ENCODE measurements around the gene MYLK. TPM values are rescaled to one million over a fixed set of nuclear protein-coding genes. Genes with fewer than 3 reads are reported as not detected.

The MYLK gene
- polyA plus RNA-seq, 3 donors = 0.35 to 1.3 (median 0.51) TPM

DNA sequence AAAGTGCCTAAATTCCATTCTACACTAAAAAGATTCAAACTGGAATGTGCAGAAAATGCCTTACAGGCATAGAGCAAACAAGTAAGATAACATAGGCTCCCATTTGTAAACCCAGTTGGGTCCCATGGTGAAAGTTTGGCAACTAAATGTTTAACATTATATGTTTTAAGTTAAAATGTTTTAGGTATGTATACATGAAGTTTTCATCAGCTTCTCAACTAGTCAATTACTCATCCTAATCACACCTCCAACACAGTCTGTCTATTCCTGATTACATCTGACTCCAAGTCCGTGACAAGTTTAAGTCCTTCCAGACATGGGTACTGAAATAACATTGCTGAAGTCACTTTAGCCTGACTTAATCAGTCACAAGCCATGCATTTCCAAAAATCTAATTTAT, 25.0 kb downstream of the MYLK start:
- H3K79me2 ChIP-seq (ENCODE audit: insufficient read depth, low read length) = no peaks in the 10 kb centered on the region
- TF ChIP-seq CTCF (IDR thresholded peaks at IDR 0.05) = no peak

GRCh38 chr3:123854905-123855304, 29.2 kb downstream of the MYLK start:
- H3K27me3 ChIP-seq (ENCODE audit: control insufficient read depth in 2 of 2, insufficient read depth in 2 of 2, low read length in 2 of 2) = no peaks in the 10 kb centered on the region
- no peak overlapping the region for H3K4me2 ChIP-seq (replicated peaks; ENCODE audit: extremely low read depth, low read length, poor library complexity, severe bottlenecking)
- Mint-ChIP-seq H3K9me3 (peaks cover 0 to 14% (median 2%) of the 10 kb centered on the region in 7 donors), H3K27me3 (ENCODE audit: low read depth in 3 of 3) (no peaks in the 10 kb centered on the region), H3K36me3 (no peaks in the 10 kb centered on the region), H3K27ac (no peak overlapping the region), H3K4me1 (no peaks in the 10 kb centered on the region), H3K4me3 (no peak overlapping the region)
- no peak overlapping the region for H2AFZ ChIP-seq (ENCODE audit: insufficient read depth, low read depth, low read length, poor library complexity, severe bottlenecking)
- H3K36me3 ChIP-seq (replicated peaks in 1 of 2; ENCODE audit: control insufficient read depth in 1 of 2, insufficient read depth in 2 of 2, low read length in 2 of 2) = no peaks in the 10 kb centered on the region
- TF ChIP-seq CTCF (IDR thresholded peaks at IDR 0.05) = no peak
- no peaks in the 10 kb centered on the region for H3K4me1 ChIP-seq (ENCODE audit: control insufficient read depth in 1 of 2, insufficient read depth in 2 of 2, low read length in 2 of 2)
- H3K4me3 ChIP-seq (replicated peaks in 1 of 3; ENCODE audit: low read depth in 2 of 3, low read length in 3 of 3) = no peak overlapping the region
- no peak overlapping the region for H3K9ac ChIP-seq (ENCODE audit: insufficient read depth, low read length, poor library complexity, severe bottlenecking)
- H3K27ac ChIP-seq (ENCODE audit: low read depth in 1 of 2, low read length in 2 of 2) = no peak overlapping the region
- no peaks in the 10 kb centered on the region for H4K20me1 ChIP-seq (ENCODE audit: insufficient read depth, low read length)
- no peaks in the 10 kb centered on the region for H3K79me2 ChIP-seq (ENCODE audit: insufficient read depth, low read length)
- WGBS (ENCODE audit: insufficient coverage) = 100% methylated on average over 1 of the region's 2 CpGs
- DNase-seq = no peak
- intact Hi-C loops (cut with micrococcal nuclease) = no loop called here
- H3K9me3 ChIP-seq (replicated peaks in 1 of 2; ENCODE audit: control insufficient read depth in 1 of 2, insufficient read depth in 1 of 2, low read length in 2 of 2) = no peaks in the 10 kb centered on the region

More for the DNA sequence above, 25.0 kb downstream of the MYLK start:
- H3K4me2 ChIP-seq (replicated peaks; ENCODE audit: extremely low read depth, low read length, poor library complexity, severe bottlenecking) = no peak overlapping the region
- H3K9ac ChIP-seq (ENCODE audit: insufficient read depth, low read length, poor library complexity, severe bottlenecking) = no peak overlapping the region
- Mint-ChIP-seq H3K27me3 (ENCODE audit: low read depth in 3 of 3) (no peaks in the 10 kb centered on the region), H3K4me3 (no peak overlapping the region), H3K27ac (no peak overlapping the region), H3K36me3 (no peaks in the 10 kb centered on the region), H3K4me1 (no peaks in the 10 kb centered on the region), H3K9me3 (peaks cover 0 to 4% (median 0%) of the 10 kb centered on the region in 7 donors)
- no peak overlapping the region for H3K27ac ChIP-seq (ENCODE audit: low read depth in 1 of 2, low read length in 2 of 2)
- no peaks in the 10 kb centered on the region for H3K36me3 ChIP-seq (replicated peaks in 1 of 2; ENCODE audit: control insufficient read depth in 1 of 2, insufficient read depth in 2 of 2, low read length in 2 of 2)
- 67% methylated on average over 1 of the region's 1 CpG for WGBS (ENCODE audit: insufficient coverage)
- H3K27me3 ChIP-seq (ENCODE audit: control insufficient read depth in 2 of 2, insufficient read depth in 2 of 2, low read length in 2 of 2) = no peaks in the 10 kb centered on the region
- intact Hi-C loops (cut with micrococcal nuclease) = no loop called here
- H3K4me3 ChIP-seq (replicated peaks in 1 of 3; ENCODE audit: low read depth in 2 of 3, low read length in 3 of 3) = no peak overlapping the region
- no peaks in the 10 kb centered on the region for H3K9me3 ChIP-seq (replicated peaks in 1 of 2; ENCODE audit: control insufficient read depth in 1 of 2, insufficient read depth in 1 of 2, low read length in 2 of 2)
- DNase-seq = no peak
- H4K20me1 ChIP-seq (ENCODE audit: insufficient read depth, low read length) = no peaks in the 10 kb centered on the region
- no peak overlapping the region for H2AFZ ChIP-seq (ENCODE audit: insufficient read depth, low read depth, low read length, poor library complexity, severe bottlenecking)
- H3K4me1 ChIP-seq (ENCODE audit: control insufficient read depth in 1 of 2, insufficient read depth in 2 of 2, low read length in 2 of 2) = no peaks in the 10 kb centered on the region

All from CD14-positive monocyte (primary cell).